Fibroblast of upper back skin (primary cell): ENCODE data around the gene TGM4.

Experiments used
- DNase-seq: peaks from one replicate; pipeline ENCODE4 v3.0.0-alpha.2; 2013

Gene TGM4

GRCh38 chr3:44883213-44883955, 9.0 kb downstream of the TGM4 start:
- DNase-seq: no peak

GRCh38 chr3:44883999-44884431, 9.6 kb downstream of the TGM4 start:
- DNase-seq: peak; percentile 98

GRCh38 chr3:44885618-44886017, 11.2 kb downstream of the TGM4 start:
- DNase-seq: peak; percentile 95

GRCh38 chr3:44886561-44886960, 12.2 kb downstream of the TGM4 start:
- no peak for DNase-seq

GRCh38 chr3:44887101-44887500, 12.7 kb downstream of the TGM4 start:
- no peak for DNase-seq

GRCh38 chr3:44890258-44890657, 15.8 kb downstream of the TGM4 start:
- peak; percentile 15 for DNase-seq

- DNase-seq: no peak
These were observed 16.4 kb downstream of the TGM4 start for GRCh38 chr3:44890852-44891251.

GRCh38 chr3:44892689-44893088, 18.3 kb downstream of the TGM4 start:
- DNase-seq: no peak

GRCh38 chr3:44893097-44893496, 18.7 kb downstream of the TGM4 start:
- peak; percentile 78 for DNase-seq

- DNase-seq: peak; percentile 35
These were observed 20.1 kb downstream of the TGM4 start for GRCh38 chr3:44894485-44894884.

GRCh38 chr3:44896440-44896839, 22.0 kb downstream of the TGM4 start:
- no peak for DNase-seq

- DNase-seq: no peak
These were observed 25.4 kb downstream of the TGM4 start for GRCh38 chr3:44899683-44900367.

GRCh38 chr3:44902628-44903027, 28.2 kb downstream of the TGM4 start:
- no peak for DNase-seq

- no peak for DNase-seq
These were observed 28.9 kb downstream of the TGM4 start for GRCh38 chr3:44903314-44903713.

- DNase-seq: no peak
These were observed 29.3 kb downstream of the TGM4 start for GRCh38 chr3:44903751-44904150.

- DNase-seq: no peak
These were observed 31.2 kb downstream of the TGM4 start for GRCh38 chr3:44905446-44906157.

- DNase-seq: no peak
These were observed 32.6 kb downstream of the TGM4 start for GRCh38 chr3:44906997-44907396.

GRCh38 chr3:44907612-44908011, 33.2 kb downstream of the TGM4 start:
- no peak for DNase-seq

- no peak for DNase-seq
These were observed 34.7 kb downstream of the TGM4 start for GRCh38 chr3:44909063-44909462.

- DNase-seq: no peak
These were observed 36.3 kb downstream of the TGM4 start for GRCh38 chr3:44910693-44911092.

GRCh38 chr3:44913868-44914468, 39.6 kb downstream of the TGM4 start:
- peak; percentile 72 for DNase-seq

GRCh38 chr3:44914936-44915335, 40.5 kb downstream of the TGM4 start:
- DNase-seq: no peak

GRCh38 chr3:44915702-44916438, 41.5 kb downstream of the TGM4 start:
- DNase-seq: no peak
